GM21526 (cell line): ENCODE measurements around the gene NRBP1.
A peak's percentile ranks its signal among the peaks of the same experiment; 100 is the strongest.

ENCODE experiments used
- ATAC-seq: cut with Tn5 transposase; IDR thresholded peaks from one replicate; pipeline ENCODE4 v1.9.1; 2021; ENCODE audit warnings: moderate library complexity; ENCODE audit not compliant: unreplicated experiment, low FRiP score

NRBP1 gene

DNA sequence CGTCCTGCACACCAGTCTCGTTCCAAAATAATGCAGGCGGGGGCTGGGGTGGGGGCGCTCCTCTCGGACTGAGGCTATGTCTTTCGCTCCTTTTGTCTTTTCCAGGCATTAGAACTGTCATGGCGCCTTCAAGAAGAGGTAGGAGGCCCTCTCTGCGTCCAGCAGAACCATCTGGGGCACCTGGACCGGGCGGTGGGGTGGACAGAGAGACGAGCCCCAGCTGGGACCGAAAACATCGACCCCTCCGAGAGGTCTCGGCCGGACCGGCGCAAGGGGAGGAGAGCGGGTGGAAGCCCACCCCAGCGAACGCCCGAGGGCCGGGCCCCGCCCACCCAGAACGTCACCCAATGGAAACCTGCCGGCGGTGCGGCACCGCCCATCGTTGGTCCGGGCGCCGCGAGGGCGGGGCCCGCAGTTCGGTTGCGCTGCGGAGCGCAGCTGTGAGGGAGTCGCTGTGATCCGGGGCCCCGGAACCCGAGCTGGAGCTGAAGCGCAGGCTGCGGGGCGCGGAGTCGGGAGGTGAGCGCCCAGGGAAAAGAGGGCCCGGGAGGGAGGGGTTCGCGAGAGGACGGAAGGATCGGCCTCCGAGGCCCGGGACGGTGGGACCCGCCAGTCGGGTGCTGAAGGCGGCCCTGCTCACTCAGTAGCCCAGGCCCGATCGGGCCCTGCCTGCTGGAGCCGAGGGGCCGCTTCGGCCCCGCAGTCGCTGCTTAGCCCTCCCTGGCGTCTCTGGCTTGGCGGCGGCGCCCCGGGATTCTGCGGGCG is at the start of gene NRBP1:
TSS of gene NRBP1 (plus strand) at position 419 of the 765 bp plus-strand sequence. CDS start 4,643 bp downstream, outside the sequence.
- ATAC-seq = peak; percentile 81

- no peak for ATAC-seq
Measured at GRCh38 chr2:27378809-27379290, 49.6 kb upstream of the NRBP1 start.

GRCh38 chr2:27379383-27379835 is 49.0 kb upstream of the NRBP1 start:
- no peak for ATAC-seq

GRCh38 chr2:27379836-27380625 is 48.4 kb upstream of the NRBP1 start:
- ATAC-seq = peak; percentile 29

DNA sequence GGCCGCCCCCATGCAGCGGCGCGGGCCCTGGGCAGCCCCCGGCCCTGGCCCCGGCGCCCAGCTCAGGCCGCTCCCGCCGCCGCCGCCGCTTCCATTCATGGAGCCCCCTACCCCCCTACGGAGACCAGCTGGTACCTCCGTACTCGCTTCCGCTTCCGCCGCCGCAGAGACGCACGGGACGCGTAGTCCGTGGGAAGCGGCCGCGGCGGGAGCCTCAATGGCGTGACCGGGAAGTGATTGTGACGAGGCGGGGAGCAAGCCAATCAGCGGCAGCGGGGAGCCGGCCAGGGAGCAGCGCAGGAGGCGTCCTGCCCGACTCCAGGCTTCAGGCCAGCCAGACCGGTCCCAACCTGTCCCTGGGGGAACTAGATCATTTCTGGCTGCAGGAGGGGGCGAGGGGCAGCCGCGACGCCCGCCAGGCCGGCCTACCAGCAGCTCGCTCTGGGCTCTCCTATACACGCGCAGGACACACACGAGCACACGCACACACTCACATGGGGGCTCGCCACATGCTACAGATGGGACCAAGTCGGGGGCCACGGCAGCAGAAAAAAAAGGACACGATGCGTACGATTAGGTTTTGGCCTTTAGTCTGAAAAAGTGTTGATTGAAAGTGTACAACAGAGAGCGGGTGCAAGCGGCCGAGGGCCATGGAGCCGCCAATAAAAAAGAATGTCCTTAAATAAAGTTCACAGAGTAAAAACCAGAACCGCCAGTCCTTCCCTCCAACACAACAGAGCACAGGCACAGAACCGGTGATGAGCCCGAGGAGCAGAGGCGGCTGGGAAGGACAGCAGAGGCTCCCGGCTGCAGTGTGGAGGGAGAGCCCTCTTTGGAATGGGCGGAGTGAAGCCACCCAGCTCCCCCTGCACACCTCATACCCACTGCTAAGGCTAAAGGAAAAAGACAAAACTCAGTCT is 47.5 kb upstream of the NRBP1 start, which contains the start of gene ZNF513:
TSS of gene ZNF513 (minus strand) at position 109 of the 920 bp plus-strand sequence. CDS start 208 bp downstream, outside the sequence.
- ATAC-seq = peak; percentile 67

GRCh38 chr2:27381577-27382181 is 46.8 kb upstream of the NRBP1 start:
- ATAC-seq = no peak

- no peak for ATAC-seq
Measured at GRCh38 chr2:27390822-27391679, 37.4 kb upstream of the NRBP1 start.

GRCh38 chr2:27393225-27393624 is 35.2 kb upstream of the NRBP1 start:
- ATAC-seq = no peak

GRCh38 chr2:27398962-27399361 is 29.5 kb upstream of the NRBP1 start:
- ATAC-seq = no peak

DNA sequence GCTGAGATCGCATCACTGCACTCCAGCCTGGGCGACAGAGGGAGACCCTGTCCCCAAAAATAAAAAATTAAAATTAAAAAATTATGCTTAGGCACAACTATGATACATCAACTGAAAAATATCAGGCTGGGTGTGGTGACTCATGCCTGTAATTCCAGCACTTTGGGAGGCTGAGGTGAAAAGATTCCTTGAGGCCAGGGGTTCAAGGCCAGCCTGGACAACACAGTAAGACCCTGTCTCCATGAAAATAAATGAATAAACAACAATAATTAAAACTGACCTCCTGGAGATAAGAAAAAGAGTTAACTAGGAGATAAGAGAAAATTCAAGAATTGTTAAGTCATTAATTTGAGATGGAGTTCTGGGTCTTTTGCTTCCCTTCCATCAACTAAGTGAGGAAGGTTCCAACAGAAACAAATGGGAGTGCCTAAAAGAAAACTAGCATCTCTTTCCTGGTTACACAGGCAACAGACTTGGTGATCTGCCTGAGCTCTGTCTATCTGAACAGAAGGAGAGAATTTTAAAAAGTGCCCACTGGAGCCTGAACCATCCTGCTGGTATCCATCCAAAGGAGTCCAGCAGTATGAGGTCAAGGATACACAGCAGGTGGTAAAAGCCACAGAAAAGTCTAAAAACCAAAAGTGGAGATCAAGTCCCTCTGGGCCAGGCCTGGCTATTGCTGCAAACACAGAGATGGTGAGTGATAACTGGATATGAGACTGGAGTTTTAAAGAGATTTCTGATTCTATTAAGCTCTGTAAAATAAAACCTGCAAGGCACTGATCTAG is 27.9 kb upstream of the NRBP1 start:
- ATAC-seq = no peak

DNA sequence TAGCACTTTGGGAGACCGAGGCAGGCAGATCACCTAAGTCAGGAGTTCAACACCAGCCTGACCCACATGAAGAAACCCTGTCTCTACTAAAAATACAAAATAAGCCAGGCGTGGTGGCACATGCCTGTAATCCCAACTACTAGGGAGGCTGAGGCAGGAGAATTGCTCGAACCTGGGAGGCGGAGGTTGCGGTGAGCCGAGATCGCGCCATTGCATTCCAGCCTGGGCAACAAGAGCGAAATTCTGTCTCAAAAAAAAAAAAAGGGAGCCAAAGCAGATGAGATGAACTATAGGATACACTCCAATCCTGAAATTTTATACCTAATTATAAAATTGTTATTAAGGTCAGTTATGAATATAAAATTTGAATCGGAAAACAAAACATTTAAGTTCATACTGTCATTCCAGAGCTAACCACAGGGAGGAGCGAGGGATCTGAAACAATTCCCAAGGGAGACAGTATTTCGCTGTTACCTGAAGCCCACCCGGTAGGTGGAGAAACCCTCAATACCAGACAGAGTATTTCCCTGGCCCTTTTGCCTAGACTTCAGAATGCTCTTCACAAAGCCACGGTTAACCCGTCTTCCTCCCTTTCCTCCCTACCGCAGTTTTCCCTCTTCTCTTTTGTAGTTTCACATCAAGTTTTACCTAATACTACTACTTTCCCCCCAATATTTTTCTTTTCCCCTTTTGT is 20.5 kb upstream of the NRBP1 start:
- no peak for ATAC-seq

DNA sequence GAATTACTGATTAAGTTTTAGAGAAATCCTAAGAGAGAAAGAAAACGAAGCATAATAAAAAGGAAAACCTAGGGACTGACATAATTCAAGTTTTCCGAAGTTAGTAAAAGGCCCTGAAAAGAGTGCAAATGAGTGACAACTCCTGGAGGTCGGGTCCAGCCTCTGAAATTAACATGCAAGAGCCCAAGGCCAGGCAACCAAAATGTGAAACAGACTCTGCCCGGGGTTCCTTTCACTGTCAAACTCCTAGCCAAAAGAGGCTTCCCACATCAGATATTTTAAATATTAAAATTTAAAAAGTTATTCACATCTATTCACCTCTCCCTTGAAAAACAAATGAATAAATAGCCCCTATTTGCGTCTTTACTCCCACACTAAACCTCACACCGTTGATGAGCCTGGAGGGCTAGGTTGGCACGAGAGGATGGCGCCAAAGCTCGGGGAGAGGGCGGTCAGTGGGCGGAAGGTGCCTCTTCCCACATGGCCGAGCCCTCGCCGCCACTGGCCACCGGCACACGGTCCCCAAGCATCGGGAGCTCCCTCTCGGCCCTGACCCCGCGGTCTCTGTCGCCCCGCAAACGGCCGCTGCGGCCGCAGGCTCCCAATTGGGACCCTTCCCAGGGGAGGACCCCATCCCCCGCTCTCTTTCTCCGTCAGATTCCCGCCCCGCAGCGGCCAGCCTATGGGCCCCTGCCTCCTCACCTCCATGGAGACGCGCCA is 19.7 kb upstream of the NRBP1 start:
- ATAC-seq = peak; percentile 34

- ATAC-seq = peak; percentile 90
Measured at GRCh38 chr2:27409321-27410073, 18.9 kb upstream of the NRBP1 start, which contains the start of gene PPM1G. Gene PPM1G, minus strand, starts transcription at chr2:27409591. Its CDS starts 169 bp downstream, at chr2:27409422.

GRCh38 chr2:27412419-27413152 is 15.8 kb upstream of the NRBP1 start:
- ATAC-seq = no peak

GRCh38 chr2:27416151-27416550 is 12.3 kb upstream of the NRBP1 start:
- no peak for ATAC-seq
